Activated CD4-positive, alpha-beta T cell treated with anti-CD3 and anti-CD28 coated beads for 4 hours (primary cell): ENCODE data around the gene M1AP.
"Not testable (repeated sequence)": the region's sequence is repeated elsewhere in the genome, so short reads cannot be mapped to it uniquely, and the experiment has no call there.

Source experiments
- DNase-seq, 2 donors: peaks; one replicate each; pipeline ENCODE4 v3.0.0-alpha.2; 2020

The M1AP gene

DNA sequence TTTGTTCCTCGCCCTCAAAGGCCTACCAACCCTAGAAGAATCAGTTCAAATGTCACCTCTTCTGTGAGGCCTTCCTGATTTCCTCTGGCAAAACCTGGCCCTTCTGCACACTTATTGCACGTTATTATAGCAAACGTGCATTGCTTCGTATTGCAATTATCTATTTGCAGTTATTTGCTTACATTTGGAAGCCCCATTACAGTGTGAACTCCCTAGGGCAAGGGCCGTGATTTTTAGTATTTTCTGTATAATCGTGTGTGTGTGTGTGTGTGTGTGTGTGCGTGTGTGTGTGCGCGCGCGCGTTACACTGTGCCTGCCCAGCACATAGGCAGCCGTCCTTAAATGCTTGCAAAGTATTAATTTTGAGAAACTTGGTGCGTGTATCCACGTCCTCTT, 5.5 kb upstream of the M1AP start:
- no peak for DNase-seq

DNA sequence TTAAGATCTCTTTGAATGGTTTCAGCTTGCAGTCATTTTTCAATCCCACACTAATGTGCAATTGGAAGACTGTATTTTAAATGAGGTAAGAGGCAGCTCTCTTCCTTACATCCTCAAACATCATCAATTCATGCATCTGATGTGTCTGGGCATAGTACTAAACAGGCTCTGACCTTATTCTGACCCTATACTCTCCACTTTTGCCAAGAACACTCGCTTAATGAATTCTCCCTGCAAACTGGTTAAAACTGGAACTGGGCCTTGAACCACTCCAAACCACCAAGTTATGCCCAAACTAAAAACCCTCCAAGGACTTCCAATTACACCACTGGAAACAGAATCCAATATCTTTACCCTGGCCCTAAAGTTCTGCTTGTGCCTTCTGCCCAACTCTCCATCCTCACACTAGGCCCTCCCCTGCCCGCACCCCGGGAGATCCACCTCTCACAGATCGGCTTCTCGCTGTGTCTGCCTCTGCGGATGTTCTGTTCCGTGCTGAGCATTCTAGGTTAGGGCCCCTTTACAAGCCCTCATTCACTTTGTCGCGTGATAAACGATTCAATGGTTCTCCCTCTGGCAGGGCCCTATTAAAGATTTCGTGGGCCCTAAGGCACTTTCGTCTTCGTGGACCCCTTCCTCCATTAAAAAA, 1.2 kb downstream of the M1AP start:
- DNase-seq: no peak

DNA sequence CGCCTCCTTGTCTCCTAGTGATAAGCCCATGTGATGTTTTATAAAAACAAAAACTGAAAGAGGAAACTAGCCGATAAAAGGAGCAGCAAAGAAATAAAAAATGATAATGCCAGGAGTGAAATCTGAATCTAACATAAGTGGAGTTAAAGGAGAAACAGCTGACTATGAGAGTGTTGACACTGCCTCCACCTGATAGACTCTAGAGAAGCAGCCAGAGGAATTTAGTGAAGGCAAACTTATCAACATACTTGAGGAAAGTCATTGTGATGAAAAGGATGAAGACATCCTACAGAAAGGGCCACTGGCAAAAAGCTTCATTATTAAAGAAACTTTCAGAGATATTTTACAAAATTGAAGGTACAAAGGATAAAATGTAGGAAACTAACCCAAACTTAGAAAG, 1.9 kb downstream of the M1AP start:
- no peak for DNase-seq

DNA sequence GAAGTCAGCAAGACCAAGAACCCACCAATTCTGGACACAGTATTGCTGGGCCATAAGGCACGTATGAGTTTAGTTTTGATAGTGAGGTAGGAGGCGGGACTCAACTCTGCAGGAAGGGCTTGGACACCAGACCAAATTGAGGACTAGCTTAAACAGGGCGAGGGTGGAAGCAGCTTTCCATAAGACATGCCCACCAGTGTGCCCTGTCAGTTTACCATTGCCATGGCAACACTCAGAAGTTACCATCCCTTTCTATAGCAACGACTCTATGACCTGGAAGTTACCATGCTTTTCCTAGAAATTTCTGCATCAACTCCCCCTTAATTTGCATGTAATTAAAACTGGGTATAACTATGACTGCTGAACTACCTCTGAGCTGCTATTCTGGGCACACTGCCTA, 2.8 kb downstream of the M1AP start:
- no peak for DNase-seq

DNA sequence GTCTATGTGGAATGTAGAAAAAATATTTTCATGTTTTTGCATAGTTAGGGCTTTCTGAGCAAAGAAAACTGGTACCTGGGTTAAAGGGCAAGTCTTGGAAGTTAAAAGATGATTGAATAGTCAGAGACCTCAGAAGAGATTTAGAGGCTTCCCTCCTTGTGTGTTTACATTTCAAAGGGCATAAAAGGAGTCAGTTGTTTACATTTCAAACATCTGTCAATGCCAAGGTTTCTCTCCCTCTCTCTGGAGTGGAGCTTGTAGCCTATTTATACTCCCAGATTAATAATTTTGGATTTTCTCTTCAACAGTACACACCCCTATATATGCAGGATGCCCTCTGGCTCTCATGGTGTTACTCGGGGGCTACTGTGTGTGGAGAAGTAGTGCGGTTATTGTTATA, 8.6 kb downstream of the M1AP start:
- no peak for DNase-seq

DNA sequence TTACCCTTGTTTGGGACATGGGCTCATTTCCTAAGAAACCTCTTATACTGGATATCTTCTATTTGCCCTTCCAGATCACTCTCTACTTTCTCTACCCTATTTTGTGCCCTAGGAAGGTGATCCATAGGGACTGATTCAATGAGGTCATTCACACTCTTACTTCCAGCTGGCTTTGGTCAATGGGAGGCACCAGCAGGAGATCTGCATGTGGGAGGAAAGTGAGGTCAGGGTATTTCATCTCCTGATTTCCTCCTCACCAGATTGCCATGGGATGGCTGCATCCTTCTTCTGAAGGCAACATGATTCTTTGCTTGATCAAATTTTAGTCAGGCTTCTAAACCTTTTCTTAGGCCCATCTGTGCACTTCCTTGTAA, 15.2 kb downstream of the M1AP start:
- no peak for DNase-seq

DNA sequence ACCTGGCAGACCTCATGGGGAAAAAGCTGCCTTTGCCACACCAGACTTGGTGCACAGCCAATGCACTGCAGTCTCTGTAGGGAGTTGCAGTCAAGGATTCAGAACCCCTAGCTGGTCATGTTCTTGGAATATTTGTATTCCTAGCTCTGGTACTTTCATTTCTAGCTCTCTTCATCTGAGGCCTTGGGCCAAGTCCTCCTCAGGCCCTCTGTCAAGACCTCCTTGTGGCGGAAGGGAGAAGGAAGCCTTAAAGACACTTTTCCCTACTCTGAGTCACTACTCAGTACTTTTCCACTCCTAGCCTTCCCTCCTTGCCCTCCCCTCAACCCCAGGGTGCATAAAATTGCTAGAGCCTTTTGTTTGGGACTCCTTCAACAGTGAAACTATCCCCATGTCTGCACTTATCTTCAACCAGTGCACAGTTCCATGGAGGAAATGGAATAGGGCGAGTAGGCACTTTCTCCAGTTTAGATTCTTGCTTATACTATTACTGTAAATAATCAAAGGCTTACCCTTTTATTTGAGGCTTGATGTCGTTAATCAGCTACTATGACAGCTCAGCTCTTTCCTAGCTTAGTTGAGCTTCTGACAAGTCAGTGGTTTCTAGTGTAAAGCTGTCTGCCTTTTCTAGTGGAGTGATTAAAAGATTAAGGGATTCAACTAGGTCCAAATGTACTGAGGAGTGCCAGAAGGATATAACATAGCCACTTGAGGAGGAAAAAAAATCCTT, 15.8 kb downstream of the M1AP start:
- DNase-seq: no peak

DNA sequence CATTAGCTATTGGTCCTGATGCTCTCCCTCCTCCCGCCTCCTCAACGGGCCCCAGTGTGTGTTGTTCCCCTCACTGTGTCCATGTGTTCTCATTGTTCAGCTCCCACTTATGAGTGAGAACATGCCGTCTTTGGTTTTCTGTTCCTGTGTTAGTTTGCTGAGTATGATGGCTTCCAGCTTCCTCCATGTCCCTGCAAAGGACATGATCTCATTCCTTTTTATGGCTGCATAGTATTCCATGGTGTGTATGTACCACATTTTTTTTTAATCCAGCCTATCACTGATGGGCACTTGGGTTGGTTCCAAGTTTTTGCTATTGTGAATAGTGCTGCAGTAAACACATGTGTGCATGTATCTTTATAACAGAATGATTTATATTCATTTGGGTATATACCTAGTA, 17.7 kb downstream of the M1AP start:
- not testable (repeated sequence) for DNase-seq

DNA sequence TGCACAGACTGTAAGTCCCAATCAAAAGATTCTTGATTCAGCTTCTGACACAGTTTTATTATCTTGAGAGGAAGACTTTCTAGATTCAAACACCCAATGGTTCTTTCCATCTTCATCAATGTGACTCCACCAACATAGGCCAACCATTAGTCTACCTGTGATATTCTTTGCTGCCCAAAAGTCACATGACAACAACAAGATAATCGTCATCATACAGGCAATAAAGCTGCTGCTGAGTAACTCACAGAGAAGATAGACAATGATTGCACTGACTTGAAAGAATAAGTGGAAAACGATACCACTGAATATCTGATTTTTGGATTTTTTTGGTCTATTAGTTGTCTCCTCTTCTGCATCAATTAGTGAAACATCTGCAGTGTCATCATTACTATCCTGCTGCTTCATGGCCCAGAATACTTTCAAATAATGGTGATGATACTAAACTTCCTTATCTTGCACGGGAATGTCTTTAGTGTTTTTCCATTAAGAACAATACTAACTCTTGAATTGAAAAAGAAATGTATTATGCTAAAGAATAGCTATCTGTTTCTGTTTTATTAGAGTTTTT, 19.5 kb downstream of the M1AP start:
- DNase-seq: no peak

DNA sequence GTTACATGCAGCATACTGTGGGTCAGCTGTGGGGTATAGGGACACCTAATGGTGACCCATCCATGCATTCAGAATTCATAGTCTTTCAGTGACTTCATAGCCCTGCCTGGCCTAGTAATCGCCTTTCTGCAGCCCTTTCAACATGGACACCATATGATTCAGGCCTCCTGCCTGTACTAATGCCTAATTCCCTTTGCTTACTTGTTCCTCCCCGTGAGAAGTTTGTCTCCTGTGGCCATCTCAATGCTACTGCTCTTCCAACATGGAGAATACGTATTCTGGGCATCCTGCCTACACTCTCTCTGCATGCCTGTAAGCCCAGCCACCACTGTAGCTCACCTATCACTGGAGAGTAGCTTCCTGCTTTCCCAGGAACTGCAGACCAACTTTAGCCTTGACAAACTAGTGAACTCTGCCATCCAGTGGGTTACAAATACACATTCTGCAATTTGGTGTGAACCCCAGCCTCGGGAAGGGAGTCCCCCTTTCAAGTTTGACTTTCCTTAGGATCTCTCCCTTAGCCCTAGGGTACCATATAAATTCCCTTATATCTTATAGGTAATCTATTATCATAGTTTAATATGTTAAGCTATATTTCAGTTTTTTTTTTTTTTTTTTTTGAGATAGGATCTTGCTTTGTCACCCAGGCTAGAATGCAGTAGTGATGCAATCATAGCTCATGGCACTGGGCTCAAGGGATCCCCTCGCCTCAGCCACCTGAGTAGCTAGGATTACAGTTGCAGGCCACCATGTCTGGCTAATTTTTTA, 22.3 kb downstream of the M1AP start:
- DNase-seq: no peak

DNA sequence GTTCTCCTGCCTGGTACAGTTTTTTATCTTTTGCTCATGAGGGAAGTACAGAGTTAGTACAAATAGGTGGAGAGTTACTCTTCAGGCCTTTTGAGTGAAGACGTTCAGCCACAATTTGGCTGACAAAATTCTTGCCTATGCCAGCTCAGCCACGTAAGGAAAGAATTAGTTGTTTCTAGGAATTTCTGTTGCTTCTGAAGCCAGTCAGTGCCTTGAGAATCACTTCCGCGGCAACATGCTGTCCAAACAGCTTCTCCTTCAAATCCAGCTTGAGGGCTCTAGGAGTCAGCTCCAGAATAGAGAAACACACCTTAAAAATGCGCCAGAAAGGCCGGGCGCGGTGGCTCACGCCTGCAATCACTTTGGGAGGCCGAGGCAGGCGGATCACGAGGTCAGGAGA, 27.5 kb downstream of the M1AP start:
- no peak for DNase-seq

DNA sequence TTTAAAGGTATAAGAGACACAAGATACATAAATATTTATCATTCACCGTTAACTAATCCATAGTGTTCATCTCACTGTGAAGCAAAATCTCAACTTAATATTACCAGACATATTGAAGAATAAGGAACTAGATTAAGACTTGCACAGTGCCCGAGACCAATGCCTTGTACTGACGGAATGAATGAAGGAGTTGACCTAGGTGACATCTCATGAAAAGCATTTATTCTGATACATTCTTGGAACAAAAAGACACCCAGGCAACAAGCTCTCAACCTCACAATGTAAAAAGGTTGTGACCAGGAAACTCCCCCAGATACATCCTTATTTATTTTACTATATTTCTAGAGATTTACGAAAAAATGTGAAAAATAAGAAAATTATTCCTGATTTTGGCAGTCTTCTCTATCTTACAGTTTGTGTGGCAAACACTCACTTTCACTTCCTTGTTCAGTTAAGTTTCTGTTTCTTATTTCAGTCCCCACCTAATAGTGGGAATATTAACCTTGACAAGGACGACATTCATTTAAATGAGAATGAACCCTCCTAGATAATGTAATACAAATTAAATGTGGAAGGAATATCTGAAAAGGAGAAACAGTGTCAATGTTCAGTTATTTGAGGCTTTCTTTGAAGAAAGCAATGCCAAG, 28.4 kb downstream of the M1AP start:
- DNase-seq: no peak

DNA sequence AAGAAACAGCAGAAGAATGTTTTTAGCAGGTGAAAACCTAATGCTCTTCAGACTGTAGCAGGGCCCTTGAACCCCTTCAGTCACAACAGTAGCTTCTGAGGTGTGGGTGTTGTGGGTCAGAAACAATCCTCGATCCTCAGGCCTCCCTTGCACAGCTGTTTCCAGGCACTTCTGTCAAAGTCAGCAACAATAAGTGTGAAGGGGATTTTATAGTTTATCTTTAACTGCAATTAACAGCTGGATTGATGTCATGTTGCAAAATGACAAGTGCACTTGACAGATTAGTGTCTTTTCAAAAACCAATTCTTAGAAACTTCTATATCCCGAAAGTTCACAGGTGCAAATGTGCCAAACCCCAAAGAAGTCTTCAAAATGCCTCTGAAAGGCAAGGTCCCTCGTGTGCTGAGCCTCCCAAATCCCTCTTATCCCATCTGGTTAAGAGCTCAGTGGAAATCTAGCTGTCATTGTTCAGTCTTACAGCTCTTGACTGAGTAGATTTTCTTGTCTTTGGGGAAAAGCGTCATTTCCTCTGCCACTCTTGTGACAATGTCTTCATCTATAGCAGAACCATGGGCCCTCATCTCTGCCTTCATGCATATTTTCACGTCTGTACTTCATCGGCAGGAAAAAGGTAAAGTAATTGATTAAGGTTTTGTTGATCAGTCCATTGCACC, 29.6 kb downstream of the M1AP start:
- no peak for DNase-seq

DNA sequence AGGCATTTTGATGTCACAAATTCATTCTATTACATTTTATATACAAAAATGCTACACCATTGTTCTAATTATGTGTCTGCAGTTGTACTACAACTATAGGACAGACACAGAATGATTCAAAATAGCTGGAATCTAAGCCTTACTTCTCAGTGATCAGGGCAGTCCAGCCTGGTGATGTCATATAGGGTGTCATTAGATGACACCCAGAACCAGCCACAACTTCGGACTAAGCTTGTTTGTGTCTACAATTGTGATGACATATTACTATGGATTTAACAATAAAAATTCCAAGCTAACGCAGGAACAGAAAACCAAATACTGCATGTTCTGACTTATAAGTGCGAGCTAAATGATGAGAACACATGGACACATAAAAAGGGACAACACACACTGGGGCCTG, 31.0 kb downstream of the M1AP start:
- DNase-seq: no peak

DNA sequence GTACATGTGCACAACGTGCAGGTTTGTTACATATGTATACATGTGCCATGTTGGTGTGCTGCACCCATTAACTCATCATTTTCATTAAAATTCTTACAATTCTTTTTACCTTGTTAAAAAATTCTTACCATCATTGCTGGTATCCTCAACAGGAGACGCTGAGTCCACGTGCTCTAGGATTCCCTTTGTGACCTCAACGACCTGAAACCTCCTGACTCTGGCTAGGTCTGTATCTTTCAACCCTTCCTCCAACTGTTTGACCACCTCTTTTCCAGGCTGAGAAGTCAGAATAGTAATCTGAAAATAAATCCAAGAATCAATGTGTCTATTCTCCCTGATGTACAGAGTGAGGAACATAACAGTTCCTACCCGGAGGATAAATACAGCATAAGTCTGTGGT, 41.2 kb downstream of the M1AP start:
- no peak for DNase-seq

DNA sequence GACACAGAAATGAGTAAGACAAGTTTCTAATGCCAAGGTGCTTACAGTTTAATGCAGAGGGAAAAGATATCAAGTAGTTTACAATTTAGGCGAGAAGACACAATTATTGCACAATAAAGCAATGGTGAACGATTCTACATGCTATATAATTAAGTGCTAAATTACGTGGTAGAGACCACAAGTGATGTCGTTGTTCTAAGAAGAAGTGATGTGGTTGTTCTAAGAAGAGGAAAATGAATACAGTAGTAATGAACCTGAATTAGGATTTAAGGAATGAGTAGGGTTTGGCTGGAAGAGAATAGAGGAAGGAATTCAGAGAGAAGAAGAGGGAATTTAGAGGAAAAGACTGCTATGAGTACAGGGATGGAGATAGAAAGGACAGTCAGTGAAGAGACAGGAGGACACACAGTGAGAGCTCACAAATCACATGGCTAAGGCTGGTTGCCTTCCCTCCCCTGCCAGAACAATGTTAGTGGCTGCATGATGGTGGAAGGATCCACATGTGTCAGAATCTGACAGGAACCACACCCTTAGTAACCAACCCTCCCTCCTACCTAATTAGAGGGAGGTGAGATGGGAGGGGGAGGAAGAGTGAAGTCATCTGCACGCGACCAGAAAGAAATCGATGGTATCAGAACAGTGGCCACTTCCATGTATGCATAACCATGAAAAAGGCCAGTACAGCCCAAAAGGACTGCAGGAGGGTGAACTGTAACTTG, 44.7 kb downstream of the M1AP start:
- DNase-seq: no peak

DNA sequence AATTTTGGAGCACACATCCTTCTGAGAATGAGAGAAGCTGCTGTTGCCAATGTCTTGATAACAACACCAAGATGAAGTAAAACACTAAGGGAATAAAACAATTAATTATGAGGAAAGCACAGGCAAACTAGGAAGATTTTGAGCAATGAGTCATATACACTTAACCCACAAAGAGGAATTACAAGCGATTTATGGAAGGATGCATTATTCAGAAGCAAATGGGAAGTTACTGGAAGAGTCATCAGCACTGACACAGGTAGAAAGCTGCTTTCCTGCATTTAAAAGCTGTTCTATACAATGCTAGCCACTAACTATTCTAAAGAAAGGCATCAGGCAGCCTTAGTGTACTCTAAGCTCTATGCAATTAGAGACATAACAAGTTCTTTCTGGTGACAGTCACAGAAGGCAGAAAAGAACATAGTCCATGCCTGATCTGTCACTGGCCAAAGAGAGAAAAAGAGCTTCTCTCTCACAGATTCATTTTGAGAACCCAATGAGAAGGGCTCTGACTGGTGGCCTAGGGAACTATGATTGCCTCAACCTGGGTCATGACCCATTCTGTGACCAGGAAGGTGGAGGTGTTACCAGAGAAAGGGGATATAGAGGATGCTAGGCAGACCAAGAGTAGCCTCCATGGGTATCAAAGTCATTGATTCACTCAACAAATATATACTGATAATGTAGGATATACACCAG, 45.4 kb downstream of the M1AP start:
- DNase-seq: no peak

DNA sequence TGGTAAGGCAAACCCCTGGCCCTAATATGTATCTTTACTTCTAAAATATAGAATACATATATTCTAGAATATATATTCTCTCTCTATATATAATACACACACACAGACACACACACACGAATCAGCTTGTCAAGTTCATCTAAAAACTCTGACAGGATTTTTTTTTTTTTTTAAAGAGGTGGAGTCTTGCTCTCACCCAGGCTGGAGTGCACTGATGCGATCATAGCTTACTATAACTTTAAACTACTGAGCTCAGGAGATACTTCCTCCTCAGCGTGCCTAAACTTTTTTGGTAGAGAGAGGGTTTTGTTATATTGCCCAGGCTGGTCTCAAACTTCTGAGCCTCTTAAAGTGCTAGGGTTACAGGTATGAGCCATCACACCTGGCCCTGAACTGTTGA, 48.5 kb downstream of the M1AP start:
- DNase-seq: no peak

DNA sequence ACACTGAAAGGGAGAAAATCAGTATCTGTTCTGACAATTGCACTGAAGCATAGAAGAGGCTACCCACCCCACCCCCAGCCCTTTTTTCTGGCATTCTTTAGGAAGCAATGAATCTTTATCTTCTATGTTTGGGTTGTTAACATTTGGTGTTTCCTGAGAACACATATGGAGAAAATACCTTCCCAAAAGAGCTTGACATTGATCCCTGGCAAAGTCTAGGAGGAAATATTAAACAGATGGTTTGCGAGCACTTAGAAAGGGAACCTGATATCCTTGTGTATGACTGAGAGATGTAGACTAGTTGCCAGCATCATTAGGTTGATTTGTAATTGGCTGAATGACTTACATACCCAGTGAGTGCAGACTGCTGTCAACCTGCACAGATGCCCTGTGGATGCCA, 50.7 kb downstream of the M1AP start:
- no peak for DNase-seq

DNA sequence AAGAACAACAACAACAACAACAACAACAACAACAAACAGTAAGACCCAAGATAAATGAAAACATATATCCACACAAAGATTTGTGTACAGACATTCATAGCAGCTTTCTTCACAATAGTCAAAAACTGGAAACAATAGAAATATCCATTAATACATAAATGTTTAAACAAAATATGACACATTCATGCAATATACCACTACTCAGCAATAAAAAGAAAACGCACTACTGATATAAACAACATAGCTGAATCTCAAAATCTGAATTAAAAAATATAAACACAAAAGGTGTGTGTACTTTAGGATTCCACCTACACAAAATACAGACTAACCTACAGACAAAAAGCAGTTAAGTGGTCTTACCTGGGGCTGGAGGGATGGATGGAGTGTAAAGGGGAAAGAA, 51.5 kb downstream of the M1AP start:
- DNase-seq: no peak
